BJ (cell line): ENCODE results near the gene SLC26A1. TPM values are rescaled to one million over a fixed set of nuclear protein-coding genes. Genes with fewer than 3 reads are reported as not detected.

Experiments used
- CTCF ChIA-PET: fragments of 350-600 bp; formaldehyde crosslinking; extraction: SDS; loops from one replicate; lab custom pipeline; 2021; ENCODE audit warnings: antibody characterized with exemption, inconsistent platforms; lab: Yijun Ruan, JAX
- POLR2A ChIA-PET: fragments of 300-600 bp; sonication (Branson Sonifier 250); formaldehyde crosslinking; extraction: SDS; loops from one replicate; lab custom pipeline; 2021; ENCODE audit warnings: antibody characterized with exemption; lab: Charles Lee
- DNase-seq: peaks from one replicate; pipeline ENCODE4 v3.0.0-alpha.2; 2011; ENCODE audit warnings: low read depth
- H3K27me3 ChIP-seq: 2 replicates; pipeline ENCODE4 v1.6.0; 2011; ENCODE audit warnings: low read length; ENCODE audit not compliant: control insufficient read depth, insufficient read depth
- H3K36me3 ChIP-seq: 2 replicates; pipeline ENCODE4 v1.5.1; 2011; ENCODE audit warnings: low read length; ENCODE audit not compliant: control insufficient read depth, insufficient read depth
- H3K4me3 ChIP-seq: 2 replicates; pipeline ENCODE4 v1.5.1; 2011; ENCODE audit warnings: low read depth, mild to moderate bottlenecking, control low read depth, low read length
- CTCF ChIP-seq: IDR thresholded peaks from 2 replicates; pipeline ENCODE4 v1.5.1; 2011; ENCODE audit warnings: low read depth, mild to moderate bottlenecking, control low read depth, inconsistent platforms, low read length, moderate library complexity; ENCODE audit not compliant: insufficient read depth
- polyA plus RNA-seq: library from polyadenylated mRNA; depleted of rRNA; stranded (reverse); fragments of >200 nt; gene quantifications from 2 replicates; pipeline ENCODE4 v1.2.3, GENCODE V29; 2011

The SLC26A1 gene
- polyA plus RNA-seq, 1 experiment, result not detected

DNA sequence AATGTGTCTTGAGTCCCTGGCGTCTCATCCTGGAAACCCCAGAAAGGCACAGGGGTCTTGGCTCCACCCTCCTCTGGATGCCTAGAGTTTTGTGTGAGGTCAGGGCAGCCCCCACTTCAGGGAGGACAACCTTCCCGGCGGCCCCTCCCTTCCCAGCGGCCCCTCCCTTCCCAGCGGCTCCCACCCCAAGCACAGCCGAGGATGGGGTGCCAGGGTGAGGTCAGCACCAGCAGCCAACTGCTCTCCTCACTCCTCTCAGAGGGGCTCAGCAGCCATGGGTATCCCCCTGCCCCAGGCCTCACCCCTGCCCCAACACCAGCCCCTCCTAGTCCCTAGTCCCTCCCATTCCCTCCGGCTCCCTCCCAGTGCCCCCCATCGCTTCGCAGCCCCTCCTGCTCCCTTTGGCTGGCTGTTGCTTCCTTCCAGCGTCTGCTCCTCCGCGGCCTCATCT is 37.2 kb downstream of the SLC26A1 start:
- no peaks in the 10 kb centered on the region for H3K27me3 ChIP-seq
- no peak for TF ChIP-seq CTCF
- POLR2A ChIA-PET, result no interaction called here
- CTCF ChIA-PET, result no interaction called here
- no peak for DNase-seq
- H3K4me3 ChIP-seq, result no peak overlapping the region
- peaks cover 16% of the 10 kb centered on the region for H3K36me3 ChIP-seq

- Histone ChIP-seq H3K36me3 (peaks cover 12% of the 10 kb centered on the region), H3K27me3 (no peaks in the 10 kb centered on the region), H3K4me3 (no peak overlapping the region)
- CTCF ChIA-PET, result no interaction called here
- POLR2A ChIA-PET, result no interaction called here
- TF ChIP-seq CTCF, result no peak
- no peak for DNase-seq
Measured at GRCh38 chr4:955161-955921, 37.9 kb downstream of the SLC26A1 start.

GRCh38 chr4:954211-955020 is 38.8 kb downstream of the SLC26A1 start:
- DNase-seq, result no peak
- CTCF ChIA-PET, result interaction anchor here (0.6 kb wide), 1 partner anchor 12 kb away, joined by 4 read pairs; no protein-coding TSS in a partner anchor
- POLR2A ChIA-PET, result no interaction called here
- H3K36me3 ChIP-seq, result peaks cover 7% of the 10 kb centered on the region
- H3K4me3 ChIP-seq, result no peak overlapping the region
- H3K27me3 ChIP-seq, result no peaks in the 10 kb centered on the region
- no peak for TF ChIP-seq CTCF

- Histone ChIP-seq H3K27me3 (no peaks in the 10 kb centered on the region), H3K36me3 (peaks cover 6% of the 10 kb centered on the region), H3K4me3 (no peak overlapping the region)
- ChIA-PET CTCF (interaction anchor here (0.6 kb wide), 1 partner anchor 11 kb away, joined by 4 read pairs; no protein-coding TSS in a partner anchor), POLR2A (no interaction called here)
- no peak for DNase-seq
- no peak for TF ChIP-seq CTCF
Measured at GRCh38 chr4:953574-953915, 39.7 kb downstream of the SLC26A1 start.

- TF ChIP-seq CTCF, result no peak
- CTCF ChIA-PET, result no interaction called here
Measured at GRCh38 chr4:952881-953573, 40.2 kb downstream of the SLC26A1 start.

More at GRCh38 chr4:952881-953573, 40.2 kb downstream of the SLC26A1 start:
- POLR2A ChIA-PET, result no interaction called here
- DNase-seq, result no peak
- Histone ChIP-seq H3K4me3 (no peak overlapping the region), H3K27me3 (no peaks in the 10 kb centered on the region), H3K36me3 (peaks cover 4% of the 10 kb centered on the region)
